ENCODE measurements around the gene KDM4D.
"Not testable (repeated sequence)": the region's sequence is repeated elsewhere in the genome, so short reads cannot be mapped to it uniquely, and the experiment has no call there.

The KDM4D gene

GRCh38 chr11:95037356-95038035 is 64.0 kb downstream of the KDM4D start:
- DNase-seq: not testable (repeated sequence)

- no peak for DNase-seq
These were observed 68.7 kb downstream of the KDM4D start for GRCh38 chr11:95042239-95042638.

- no peak for DNase-seq
These were observed 69.4 kb downstream of the KDM4D start for GRCh38 chr11:95042906-95043305.

GRCh38 chr11:95044010-95044409 is 70.5 kb downstream of the KDM4D start:
- DNase-seq: no peak

GRCh38 chr11:95045812-95046211 is 72.3 kb downstream of the KDM4D start:
- no peak for DNase-seq

Data from activated CD4-positive, alpha-beta T cell treated with anti-CD3 and anti-CD28 coated beads, Interleukin-2, amount 50 U/mL, for 16 hours (primary cell).